Neural progenitor cell (in vitro differentiated cells): ENCODE measurements around the gene MSMO1.

Source experiments
- EZH2phosphoT487 ChIP-seq: fragments of 200-600 bp; sonication (generic); IDR thresholded peaks from 2 replicates; pipeline ENCODE4 v1.6.1; 2017; ENCODE audit warnings: antibody characterized with exemption
- TF ChIP-seq, protein P1 (sequence below): fragments of 200-600 bp; sonication (generic); IDR thresholded peaks from 2 replicates; pipeline ENCODE4 v1.5.1; 2017; ENCODE audit warnings: antibody characterized with exemption, mild to moderate bottlenecking

DNA sequence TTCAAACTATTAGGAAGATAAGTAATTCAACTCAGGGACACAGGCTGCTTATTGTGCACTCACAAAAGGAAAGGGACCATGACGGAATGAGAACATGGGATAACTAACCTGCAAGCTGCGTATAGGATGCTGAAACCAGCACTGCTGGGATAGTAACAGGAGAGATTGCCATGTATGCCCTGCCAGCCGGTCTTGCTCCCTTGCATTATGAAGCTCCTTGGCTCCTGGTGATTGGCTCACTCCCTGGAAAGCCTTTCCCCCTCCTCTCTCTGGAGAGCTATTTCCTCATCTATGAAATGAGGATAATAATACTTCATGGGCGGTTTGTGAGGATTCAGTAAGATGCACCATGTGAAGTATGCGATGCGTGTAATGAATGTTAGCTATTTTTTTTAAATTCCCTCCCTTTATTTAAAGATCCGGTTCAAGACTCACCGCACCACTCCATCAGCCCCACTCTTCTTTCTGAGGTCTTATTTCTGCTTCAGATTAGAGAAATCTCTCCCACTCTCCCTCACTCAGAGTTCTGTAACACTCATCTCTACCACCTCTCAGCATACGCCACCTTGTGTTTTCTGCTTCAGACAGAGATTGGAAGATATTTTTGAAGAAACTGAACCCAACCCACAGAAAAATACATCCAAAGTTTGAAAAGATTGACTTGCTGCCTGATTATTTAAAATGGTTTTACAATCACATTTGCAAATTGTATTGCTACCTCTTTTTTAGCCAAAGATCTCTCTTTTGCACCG is 18.4 kb downstream of the MSMO1 start:
- TF ChIP-seq, protein P1, sequence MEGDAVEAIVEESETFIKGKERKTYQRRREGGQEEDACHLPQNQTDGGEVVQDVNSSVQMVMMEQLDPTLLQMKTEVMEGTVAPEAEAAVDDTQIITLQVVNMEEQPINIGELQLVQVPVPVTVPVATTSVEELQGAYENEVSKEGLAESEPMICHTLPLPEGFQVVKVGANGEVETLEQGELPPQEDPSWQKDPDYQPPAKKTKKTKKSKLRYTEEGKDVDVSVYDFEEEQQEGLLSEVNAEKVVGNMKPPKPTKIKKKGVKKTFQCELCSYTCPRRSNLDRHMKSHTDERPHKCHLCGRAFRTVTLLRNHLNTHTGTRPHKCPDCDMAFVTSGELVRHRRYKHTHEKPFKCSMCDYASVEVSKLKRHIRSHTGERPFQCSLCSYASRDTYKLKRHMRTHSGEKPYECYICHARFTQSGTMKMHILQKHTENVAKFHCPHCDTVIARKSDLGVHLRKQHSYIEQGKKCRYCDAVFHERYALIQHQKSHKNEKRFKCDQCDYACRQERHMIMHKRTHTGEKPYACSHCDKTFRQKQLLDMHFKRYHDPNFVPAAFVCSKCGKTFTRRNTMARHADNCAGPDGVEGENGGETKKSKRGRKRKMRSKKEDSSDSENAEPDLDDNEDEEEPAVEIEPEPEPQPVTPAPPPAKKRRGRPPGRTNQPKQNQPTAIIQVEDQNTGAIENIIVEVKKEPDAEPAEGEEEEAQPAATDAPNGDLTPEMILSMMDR = no peak
- TF ChIP-seq EZH2phosphoT487 = no peak
